ENCODE results near the gene FOXRED2. TPM values are rescaled to one million over a fixed set of nuclear protein-coding genes. Genes with fewer than 3 reads are reported as not detected.
A peak's percentile ranks its signal among the peaks of the same experiment; 100 is the strongest.
"Not testable (repeated sequence)": the region's sequence is repeated elsewhere in the genome, so short reads cannot be mapped to it uniquely, and the experiment has no call there.

The FOXRED2 gene
- total RNA-seq, 1 experiment from 2014 or later, result 7.5 TPM

GRCh38 chr22:36520423-36520822 lies 13.6 kb upstream of the FOXRED2 start:
- no peak for DNase-seq (ENCODE audit: extremely low read depth, low read depth)

- not testable (repeated sequence) for DNase-seq (ENCODE audit: extremely low read depth, low read depth)
Observed at GRCh38 chr22:36519906-36520305, 13.1 kb upstream of the FOXRED2 start.

- no peak for DNase-seq (ENCODE audit: extremely low read depth, low read depth)
Observed at GRCh38 chr22:36514766-36515165, 7.9 kb upstream of the FOXRED2 start.

- no peak for DNase-seq (ENCODE audit: extremely low read depth, low read depth)
Observed at GRCh38 chr22:36512991-36513390, 6.2 kb upstream of the FOXRED2 start.

- DNase-seq (ENCODE audit: extremely low read depth, low read depth), result no peak
Observed at GRCh38 chr22:36512333-36512732, 5.5 kb upstream of the FOXRED2 start.

- DNase-seq (ENCODE audit: extremely low read depth, low read depth), result peak; percentile 41
Observed at GRCh38 chr22:36510966-36511881, 4.4 kb upstream of the FOXRED2 start.

GRCh38 chr22:36510384-36510783 lies 3.5 kb upstream of the FOXRED2 start:
- no peak for DNase-seq (ENCODE audit: extremely low read depth, low read depth)

- DNase-seq (ENCODE audit: extremely low read depth, low read depth), result no peak
Observed at GRCh38 chr22:36507518-36508010, 724 bp upstream of the FOXRED2 start.

- DNase-seq (ENCODE audit: extremely low read depth, low read depth), result no peak
Observed at GRCh38 chr22:36505998-36506635, 723 bp downstream of the FOXRED2 start.

- no peak for DNase-seq (ENCODE audit: extremely low read depth, low read depth)
Observed at GRCh38 chr22:36497910-36498665, 8.8 kb downstream of the FOXRED2 start.

GRCh38 chr22:36493690-36494110 lies 13.1 kb downstream of the FOXRED2 start:
- no peak for DNase-seq (ENCODE audit: extremely low read depth, low read depth)

- no peak for DNase-seq (ENCODE audit: extremely low read depth, low read depth)
Observed at GRCh38 chr22:36492109-36492508, 14.7 kb downstream of the FOXRED2 start.

GRCh38 chr22:36491155-36491554 lies 15.7 kb downstream of the FOXRED2 start:
- DNase-seq (ENCODE audit: extremely low read depth, low read depth), result no peak

GRCh38 chr22:36486619-36487384 lies 20.0 kb downstream of the FOXRED2 start:
- DNase-seq (ENCODE audit: extremely low read depth, low read depth), result no peak

GRCh38 chr22:36481393-36482168 lies 25.3 kb downstream of the FOXRED2 start, which contains the start of gene TXN2:
Gene TXN2 (minus strand): TSS chr22:36481640. CDS start chr22:36480837, 803 bp downstream.
- peak; percentile 93 for DNase-seq (ENCODE audit: extremely low read depth, low read depth)

GRCh38 chr22:36480941-36481392 lies 25.9 kb downstream of the FOXRED2 start:
- no peak for DNase-seq (ENCODE audit: extremely low read depth, low read depth)

- DNase-seq (ENCODE audit: extremely low read depth, low read depth), result no peak
Observed at GRCh38 chr22:36478966-36479365, 27.9 kb downstream of the FOXRED2 start.

- no peak for DNase-seq (ENCODE audit: extremely low read depth, low read depth)
Observed at GRCh38 chr22:36475341-36475740, 31.5 kb downstream of the FOXRED2 start.

- DNase-seq (ENCODE audit: extremely low read depth, low read depth), result no peak
Observed at GRCh38 chr22:36472689-36473088, 34.2 kb downstream of the FOXRED2 start.
